ENCODE data around the gene TSC22D2. TPM values are rescaled to one million over a fixed set of nuclear protein-coding genes. Genes with fewer than 3 reads are reported as not detected.

The TSC22D2 gene
- total RNA-seq, 1 experiment from 2014 or later = 43.1 TPM

DNA sequence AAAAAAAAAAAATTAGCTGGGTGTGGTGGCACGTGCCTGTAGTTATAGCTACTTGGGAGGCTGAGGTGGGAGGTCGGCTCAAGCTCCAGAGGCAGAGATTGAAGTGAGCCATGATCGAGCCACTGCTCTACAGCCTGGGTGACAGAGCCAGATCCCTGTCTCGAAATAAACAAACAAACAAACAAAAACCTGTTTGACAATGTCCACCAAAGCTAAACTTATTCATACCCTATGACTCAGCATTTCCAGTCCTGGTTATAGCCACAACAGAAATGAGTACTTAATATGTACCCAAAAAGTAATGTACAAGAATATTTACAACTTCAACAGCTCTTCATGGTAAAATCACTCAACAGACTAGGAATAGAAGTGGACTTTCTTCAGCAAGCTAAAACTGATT lies 107.1 kb downstream of the TSC22D2 start:
- ATAC-seq (peak; percentile 51; the same call in 1 of the 2 replicates), DNase-seq (ENCODE audit: low read depth, low spot score) (no peak)
- no peak overlapping the region for H3K4me3 ChIP-seq (ENCODE audit: low read depth in 2 of 2, low read length in 2 of 2)
- H3K27ac ChIP-seq (ENCODE audit: low read length) = no peak overlapping the region
- no peaks in the 10 kb centered on the region for H3K27me3 ChIP-seq (ENCODE audit: control insufficient read depth, insufficient read depth, low read length)
- in situ Hi-C loops (cut with HindIII; ENCODE audit: low pct_unique_long_range_greater_than_20kb, low sequenced_read_pairs) = no loop called here
- no TSS peak for BruUV-seq (replicated peaks)
- ChIA-PET CTCF (no interaction called here), POLR2A (interaction anchor here (0.6 kb wide), 2 partner anchors 166 to 1045 kb away, joined by 4 to 5 read pairs; no protein-coding TSS in a partner anchor)
- intact Hi-C loops (cut with micrococcal nuclease; ENCODE audit: unreplicated experiment) = no loop called here
- H3K4me1 ChIP-seq (ENCODE audit: control insufficient read depth, insufficient read depth, low read length) = no peaks in the 10 kb centered on the region
- TF ChIP-seq, protein P1, sequence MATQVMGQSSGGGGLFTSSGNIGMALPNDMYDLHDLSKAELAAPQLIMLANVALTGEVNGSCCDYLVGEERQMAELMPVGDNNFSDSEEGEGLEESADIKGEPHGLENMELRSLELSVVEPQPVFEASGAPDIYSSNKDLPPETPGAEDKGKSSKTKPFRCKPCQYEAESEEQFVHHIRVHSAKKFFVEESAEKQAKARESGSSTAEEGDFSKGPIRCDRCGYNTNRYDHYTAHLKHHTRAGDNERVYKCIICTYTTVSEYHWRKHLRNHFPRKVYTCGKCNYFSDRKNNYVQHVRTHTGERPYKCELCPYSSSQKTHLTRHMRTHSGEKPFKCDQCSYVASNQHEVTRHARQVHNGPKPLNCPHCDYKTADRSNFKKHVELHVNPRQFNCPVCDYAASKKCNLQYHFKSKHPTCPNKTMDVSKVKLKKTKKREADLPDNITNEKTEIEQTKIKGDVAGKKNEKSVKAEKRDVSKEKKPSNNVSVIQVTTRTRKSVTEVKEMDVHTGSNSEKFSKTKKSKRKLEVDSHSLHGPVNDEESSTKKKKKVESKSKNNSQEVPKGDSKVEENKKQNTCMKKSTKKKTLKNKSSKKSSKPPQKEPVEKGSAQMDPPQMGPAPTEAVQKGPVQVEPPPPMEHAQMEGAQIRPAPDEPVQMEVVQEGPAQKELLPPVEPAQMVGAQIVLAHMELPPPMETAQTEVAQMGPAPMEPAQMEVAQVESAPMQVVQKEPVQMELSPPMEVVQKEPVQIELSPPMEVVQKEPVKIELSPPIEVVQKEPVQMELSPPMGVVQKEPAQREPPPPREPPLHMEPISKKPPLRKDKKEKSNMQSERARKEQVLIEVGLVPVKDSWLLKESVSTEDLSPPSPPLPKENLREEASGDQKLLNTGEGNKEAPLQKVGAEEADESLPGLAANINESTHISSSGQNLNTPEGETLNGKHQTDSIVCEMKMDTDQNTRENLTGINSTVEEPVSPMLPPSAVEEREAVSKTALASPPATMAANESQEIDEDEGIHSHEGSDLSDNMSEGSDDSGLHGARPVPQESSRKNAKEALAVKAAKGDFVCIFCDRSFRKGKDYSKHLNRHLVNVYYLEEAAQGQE (IDR thresholded peaks at IDR 0.05; ENCODE audit: insufficient read depth in 1 of 2, low read depth in 2 of 2, low read length in 1 of 2) = no peak
- TF ChIP-seq SIN3A (IDR thresholded peaks at IDR 0.05; ENCODE audit: borderline replicate concordance, insufficient read depth, low read depth, low read length) = no peak
- no peak for TF ChIP-seq POLR2AphosphoS5 (IDR thresholded peaks at IDR 0.05; ENCODE audit: low read depth, low read length)
- TF ChIP-seq TCF7L2 (IDR thresholded peaks at IDR 0.05; ENCODE audit: low read depth, low read length) = no peak
- TF ChIP-seq, protein P2, sequence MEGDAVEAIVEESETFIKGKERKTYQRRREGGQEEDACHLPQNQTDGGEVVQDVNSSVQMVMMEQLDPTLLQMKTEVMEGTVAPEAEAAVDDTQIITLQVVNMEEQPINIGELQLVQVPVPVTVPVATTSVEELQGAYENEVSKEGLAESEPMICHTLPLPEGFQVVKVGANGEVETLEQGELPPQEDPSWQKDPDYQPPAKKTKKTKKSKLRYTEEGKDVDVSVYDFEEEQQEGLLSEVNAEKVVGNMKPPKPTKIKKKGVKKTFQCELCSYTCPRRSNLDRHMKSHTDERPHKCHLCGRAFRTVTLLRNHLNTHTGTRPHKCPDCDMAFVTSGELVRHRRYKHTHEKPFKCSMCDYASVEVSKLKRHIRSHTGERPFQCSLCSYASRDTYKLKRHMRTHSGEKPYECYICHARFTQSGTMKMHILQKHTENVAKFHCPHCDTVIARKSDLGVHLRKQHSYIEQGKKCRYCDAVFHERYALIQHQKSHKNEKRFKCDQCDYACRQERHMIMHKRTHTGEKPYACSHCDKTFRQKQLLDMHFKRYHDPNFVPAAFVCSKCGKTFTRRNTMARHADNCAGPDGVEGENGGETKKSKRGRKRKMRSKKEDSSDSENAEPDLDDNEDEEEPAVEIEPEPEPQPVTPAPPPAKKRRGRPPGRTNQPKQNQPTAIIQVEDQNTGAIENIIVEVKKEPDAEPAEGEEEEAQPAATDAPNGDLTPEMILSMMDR (IDR thresholded peaks at IDR 0.05) = no peak
- no peaks in the 10 kb centered on the region for H3K36me3 ChIP-seq (ENCODE audit: control insufficient read depth, insufficient read depth, low read length)
- H3K9me3 ChIP-seq (ENCODE audit: control insufficient read depth, insufficient read depth, low read depth, low read length) = peaks cover 7% of the 10 kb centered on the region; the same call in 1 of the 2 replicates

Other genes with a start within 250 kb of the TSC22D2 start
- gene SERP1, start 138.2 kb downstream of the TSC22D2 start, total RNA-seq (2021; ENCODE audit: unreplicated experiment) = 75.0 TPM
- 70.0 TPM for gene EIF2A, start 138.5 kb downstream of the TSC22D2 start, total RNA-seq (2021; ENCODE audit: unreplicated experiment)
- gene SELENOT, start 195.0 kb downstream of the TSC22D2 start, total RNA-seq (2021; ENCODE audit: unreplicated experiment) = 114 TPM